ENCODE results near the gene OR51D1.

The OR51D1 gene

DNA sequence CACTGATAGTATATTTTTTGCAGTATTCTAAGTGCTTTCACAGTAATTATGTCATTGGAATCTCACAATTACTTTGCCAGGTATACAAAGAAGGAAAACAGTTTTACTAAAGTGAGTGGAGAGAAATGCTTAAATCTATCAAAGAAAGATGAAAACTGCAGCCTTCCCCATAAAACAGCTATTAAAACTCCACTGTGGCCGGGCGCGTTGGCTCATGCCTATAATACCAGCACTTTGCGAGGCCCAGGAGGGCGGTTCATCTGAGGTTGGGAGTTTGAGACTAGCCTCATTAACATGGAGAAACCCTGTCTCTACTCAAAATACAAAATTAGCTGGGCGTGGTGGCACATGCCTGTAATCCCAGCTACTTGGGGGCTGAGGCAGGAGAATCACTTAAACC lies 25.6 kb downstream of the OR51D1 start:
- CTCF ChIA-PET, result no interaction called here
- no peaks in the 10 kb centered on the region for H3K9me3 ChIP-seq (ENCODE audit: control insufficient read depth, insufficient read depth, low read depth, low read length)
- no peaks in the 10 kb centered on the region for H3K36me3 ChIP-seq (ENCODE audit: control insufficient read depth in 2 of 2, insufficient read depth in 1 of 2, low read length in 2 of 2)
- no peaks in the 10 kb centered on the region for H3K4me1 ChIP-seq (ENCODE audit: control insufficient read depth, insufficient read depth, low read length)
- POLR2A ChIA-PET, result no interaction called here
- TF ChIP-seq, protein P1, sequence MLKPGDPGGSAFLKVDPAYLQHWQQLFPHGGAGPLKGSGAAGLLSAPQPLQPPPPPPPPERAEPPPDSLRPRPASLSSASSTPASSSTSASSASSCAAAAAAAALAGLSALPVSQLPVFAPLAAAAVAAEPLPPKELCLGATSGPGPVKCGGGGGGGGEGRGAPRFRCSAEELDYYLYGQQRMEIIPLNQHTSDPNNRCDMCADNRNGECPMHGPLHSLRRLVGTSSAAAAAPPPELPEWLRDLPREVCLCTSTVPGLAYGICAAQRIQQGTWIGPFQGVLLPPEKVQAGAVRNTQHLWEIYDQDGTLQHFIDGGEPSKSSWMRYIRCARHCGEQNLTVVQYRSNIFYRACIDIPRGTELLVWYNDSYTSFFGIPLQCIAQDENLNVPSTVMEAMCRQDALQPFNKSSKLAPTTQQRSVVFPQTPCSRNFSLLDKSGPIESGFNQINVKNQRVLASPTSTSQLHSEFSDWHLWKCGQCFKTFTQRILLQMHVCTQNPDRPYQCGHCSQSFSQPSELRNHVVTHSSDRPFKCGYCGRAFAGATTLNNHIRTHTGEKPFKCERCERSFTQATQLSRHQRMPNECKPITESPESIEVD (tag by site-specific recombination; IDR thresholded peaks at IDR 0.05), result peak; percentile 65
- TF ChIP-seq ZNF514 (tag by site-specific recombination; IDR thresholded peaks at IDR 0.05) (no peak), GLIS1 (tag by site-specific recombination; IDR thresholded peaks at IDR 0.05) (peak; percentile 42; the same call in 1 of the 2 replicates), ZNF544 (tag by site-specific recombination; IDR thresholded peaks at IDR 0.05) (no peak)
- H3K4me3 ChIP-seq (ENCODE audit: low read depth, low read length), result no peak overlapping the region
- no peak overlapping the region for H3K27ac ChIP-seq (ENCODE audit: extremely low read depth, low read depth, low read length)

DNA sequence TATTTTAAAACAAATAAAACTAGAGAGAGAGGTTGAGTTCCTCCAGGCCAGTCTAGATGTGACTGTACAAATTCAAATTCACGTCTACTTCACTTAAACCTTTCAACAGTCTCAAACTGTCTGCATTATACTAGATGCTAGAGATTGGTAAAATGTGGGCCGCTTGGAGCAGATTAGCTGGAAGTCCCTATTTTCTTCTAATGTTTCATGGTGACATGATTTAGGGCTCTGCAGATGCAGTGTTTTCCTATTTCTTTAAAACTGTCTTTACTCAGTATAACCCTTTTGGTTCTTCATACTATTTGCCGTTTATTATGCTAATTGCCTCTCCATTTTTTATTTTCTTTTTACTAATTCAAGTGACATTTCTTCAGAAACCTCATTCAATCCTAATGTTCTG lies 26.9 kb downstream of the OR51D1 start:
- CTCF ChIA-PET, result no interaction called here
- TF ChIP-seq ZNF843 (tag by site-specific recombination; IDR thresholded peaks at IDR 0.05), result no peak
- no peak for TF ChIP-seq ZNF350 (tag by site-specific recombination; IDR thresholded peaks at IDR 0.05)
- no peak for TF ChIP-seq SETDB1 (IDR thresholded peaks at IDR 0.05; ENCODE audit: insufficient read length, low read length)
- no peak for TF ChIP-seq ZNF660 (tag by site-specific recombination; IDR thresholded peaks at IDR 0.05)
- TF ChIP-seq ZNF140 (tag by site-specific recombination; IDR thresholded peaks at IDR 0.05), result no peak
- TF ChIP-seq ZNF404 (tag by site-specific recombination; IDR thresholded peaks at IDR 0.05), result no peak
- TF ChIP-seq SALL2 (tag by site-specific recombination; IDR thresholded peaks at IDR 0.05; ENCODE audit: borderline replicate concordance), result no peak
- TF ChIP-seq ZNF169 (tag by site-specific recombination; IDR thresholded peaks at IDR 0.05), result no peak
- TF ChIP-seq ZNF555 (tag by site-specific recombination; conservative IDR thresholded peaks at IDR 0.05), result no peak
- no peak for TF ChIP-seq ZNF311 (tag by site-specific recombination; IDR thresholded peaks at IDR 0.05; ENCODE audit: borderline replicate concordance)
- no peak for TF ChIP-seq ZNF571 (tag by site-specific recombination; IDR thresholded peaks at IDR 0.05)
- Histone ChIP-seq H3K9me3 (ENCODE audit: control insufficient read depth, insufficient read depth, low read depth, low read length) (no peaks in the 10 kb centered on the region), H3K4me1 (ENCODE audit: control insufficient read depth, insufficient read depth, low read length) (no peaks in the 10 kb centered on the region), H3K27ac (ENCODE audit: extremely low read depth, low read depth, low read length) (no peak overlapping the region), H3K36me3 (ENCODE audit: control insufficient read depth in 2 of 2, insufficient read depth in 1 of 2, low read length in 2 of 2) (no peaks in the 10 kb centered on the region), H3K4me3 (ENCODE audit: low read depth, low read length) (no peak overlapping the region)
- POLR2A ChIA-PET, result no interaction called here

DNA sequence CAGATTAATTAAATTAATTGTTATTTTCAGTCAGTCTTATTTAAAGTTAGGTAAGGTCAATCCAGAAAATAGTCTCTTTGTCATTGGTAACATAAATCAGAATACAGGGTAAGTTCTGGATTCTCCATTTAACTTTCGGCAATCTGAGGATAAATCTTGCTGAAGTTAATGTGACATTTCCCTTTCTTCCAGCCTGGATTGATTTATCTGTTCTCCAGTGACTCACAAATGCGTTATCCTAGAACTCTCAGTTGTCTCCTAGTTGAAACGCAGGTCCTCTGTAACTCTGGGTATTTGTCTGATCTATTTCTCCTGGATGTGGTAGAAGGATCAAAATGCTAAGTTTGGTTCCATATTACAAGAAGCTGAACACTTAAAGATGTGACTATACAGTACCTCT lies 27.5 kb downstream of the OR51D1 start:
- no peaks in the 10 kb centered on the region for H3K36me3 ChIP-seq (ENCODE audit: control insufficient read depth in 2 of 2, insufficient read depth in 1 of 2, low read length in 2 of 2)
- no peaks in the 10 kb centered on the region for H3K4me1 ChIP-seq (ENCODE audit: control insufficient read depth, insufficient read depth, low read length)
- ChIA-PET POLR2A (no interaction called here), CTCF (no interaction called here)
- TF ChIP-seq ZIC2 (tag by site-specific recombination; IDR thresholded peaks at IDR 0.05) (no peak), ZBTB17 (tag by site-specific recombination; IDR thresholded peaks at IDR 0.05) (0 out of 2 replicates have a peak, but pooled peaks have one; percentile 17), GFI1B (tag by site-specific recombination; IDR thresholded peaks at IDR 0.05) (no peak)
- no peak overlapping the region for H3K27ac ChIP-seq (ENCODE audit: extremely low read depth, low read depth, low read length)
- H3K9me3 ChIP-seq (ENCODE audit: control insufficient read depth, insufficient read depth, low read depth, low read length), result no peaks in the 10 kb centered on the region
- H3K4me3 ChIP-seq (ENCODE audit: low read depth, low read length), result no peak overlapping the region

DNA sequence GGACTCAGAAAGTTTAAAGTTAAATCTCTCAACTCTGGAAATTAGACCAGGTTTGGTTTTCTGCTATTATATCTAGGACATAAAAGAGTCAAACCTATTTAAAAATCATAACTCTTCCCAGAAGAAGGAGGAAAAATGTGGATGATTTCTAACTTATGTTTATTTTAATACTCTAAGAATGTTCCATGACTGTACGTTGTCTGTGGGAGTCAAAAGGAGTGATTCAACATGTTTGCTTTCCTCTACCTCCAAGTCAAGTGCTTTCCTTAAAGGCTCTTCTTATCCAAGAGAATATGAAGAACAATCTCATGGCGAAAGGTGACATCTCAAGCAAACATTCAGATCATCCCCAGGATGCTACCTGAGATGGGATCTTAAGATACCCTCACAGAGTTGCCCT lies 28.1 kb downstream of the OR51D1 start:
- Histone ChIP-seq H3K27ac (ENCODE audit: extremely low read depth, low read depth, low read length) (no peak overlapping the region), H3K36me3 (ENCODE audit: control insufficient read depth in 2 of 2, insufficient read depth in 1 of 2, low read length in 2 of 2) (no peaks in the 10 kb centered on the region), H3K4me1 (ENCODE audit: control insufficient read depth, insufficient read depth, low read length) (no peaks in the 10 kb centered on the region), H3K9me3 (ENCODE audit: control insufficient read depth, insufficient read depth, low read depth, low read length) (no peaks in the 10 kb centered on the region), H3K4me3 (ENCODE audit: low read depth, low read length) (no peak overlapping the region)
- TF ChIP-seq ZNF211 (tag by site-specific recombination; IDR thresholded peaks at IDR 0.05; ENCODE audit: low read depth) (no peak), ZNF214 (tag by site-specific recombination; IDR thresholded peaks at IDR 0.05; ENCODE audit: borderline replicate concordance) (no peak), ZNF677 (tag by site-specific recombination; IDR thresholded peaks at IDR 0.05) (no peak)
- ChIA-PET CTCF (no interaction called here), POLR2A (no interaction called here)
